Right lobe of liver (tissue), 4 donors: Measurements from ENCODE around the gene MAP2K6.

ENCODE experiments used
- POLR2A ChIP-seq: fragments of 450-650 bp; IDR thresholded peaks from one replicate; pipeline ENCODE4 v1.6.1; 2017; ENCODE audit warnings: antibody characterized with exemption, mild to moderate bottlenecking
- TF ChIP-seq, protein P1 (sequence below), 4 donors: fragments of 200-600 bp in 3 of 4; fragments of 450-650 bp in 1 of 4; IDR thresholded peaks; one replicate each; pipeline versions ENCODE4 v1.5.1 to v1.8.0; 2016 to 2022; ENCODE audit warnings: antibody characterized with exemption in 4 of 4, mild to moderate bottlenecking in 2 of 4
- donor health status: DM: no; HTN: no; CAD: no.
- donor health status: DM: no; HTN: no; CAD: no.
- donor health status: DM: no; HTN: yes; CAD: no.

- TF ChIP-seq, protein P1, sequence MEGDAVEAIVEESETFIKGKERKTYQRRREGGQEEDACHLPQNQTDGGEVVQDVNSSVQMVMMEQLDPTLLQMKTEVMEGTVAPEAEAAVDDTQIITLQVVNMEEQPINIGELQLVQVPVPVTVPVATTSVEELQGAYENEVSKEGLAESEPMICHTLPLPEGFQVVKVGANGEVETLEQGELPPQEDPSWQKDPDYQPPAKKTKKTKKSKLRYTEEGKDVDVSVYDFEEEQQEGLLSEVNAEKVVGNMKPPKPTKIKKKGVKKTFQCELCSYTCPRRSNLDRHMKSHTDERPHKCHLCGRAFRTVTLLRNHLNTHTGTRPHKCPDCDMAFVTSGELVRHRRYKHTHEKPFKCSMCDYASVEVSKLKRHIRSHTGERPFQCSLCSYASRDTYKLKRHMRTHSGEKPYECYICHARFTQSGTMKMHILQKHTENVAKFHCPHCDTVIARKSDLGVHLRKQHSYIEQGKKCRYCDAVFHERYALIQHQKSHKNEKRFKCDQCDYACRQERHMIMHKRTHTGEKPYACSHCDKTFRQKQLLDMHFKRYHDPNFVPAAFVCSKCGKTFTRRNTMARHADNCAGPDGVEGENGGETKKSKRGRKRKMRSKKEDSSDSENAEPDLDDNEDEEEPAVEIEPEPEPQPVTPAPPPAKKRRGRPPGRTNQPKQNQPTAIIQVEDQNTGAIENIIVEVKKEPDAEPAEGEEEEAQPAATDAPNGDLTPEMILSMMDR (IDR thresholded peaks at IDR 0.05): no peak
- TF ChIP-seq POLR2A: no peak
Observed at GRCh38 chr17:69499318-69499717, 84.8 kb downstream of the MAP2K6 start.
